Measurements from ENCODE around the gene CIB4.

Gene CIB4

DNA sequence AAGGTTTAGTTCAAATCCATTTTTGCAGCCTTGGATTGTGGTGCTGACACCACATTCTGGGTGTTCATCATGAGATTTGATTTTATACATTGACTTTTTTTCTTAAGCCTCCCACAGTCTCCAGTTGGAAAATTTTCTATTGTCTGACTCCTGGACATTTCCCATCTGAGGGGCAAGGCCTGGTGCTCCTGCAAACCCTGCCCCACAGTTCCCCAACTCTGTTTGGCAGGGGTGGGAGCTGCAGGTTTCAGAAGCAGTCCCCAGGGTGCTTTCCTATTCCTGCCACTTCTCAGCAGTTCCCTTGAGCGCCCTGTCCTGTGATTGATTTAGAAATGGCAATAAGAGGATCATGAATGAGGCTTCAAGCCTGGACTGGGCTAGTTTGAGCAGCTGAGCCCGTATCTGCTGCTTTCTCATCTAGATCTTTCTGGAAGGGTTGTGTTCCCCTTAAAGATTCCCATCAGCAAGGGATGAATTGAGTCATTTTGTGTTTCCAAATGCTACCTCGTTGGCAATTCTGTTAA is 77.0 kb downstream of the CIB4 start:
- DNase-seq: no peak

DNA sequence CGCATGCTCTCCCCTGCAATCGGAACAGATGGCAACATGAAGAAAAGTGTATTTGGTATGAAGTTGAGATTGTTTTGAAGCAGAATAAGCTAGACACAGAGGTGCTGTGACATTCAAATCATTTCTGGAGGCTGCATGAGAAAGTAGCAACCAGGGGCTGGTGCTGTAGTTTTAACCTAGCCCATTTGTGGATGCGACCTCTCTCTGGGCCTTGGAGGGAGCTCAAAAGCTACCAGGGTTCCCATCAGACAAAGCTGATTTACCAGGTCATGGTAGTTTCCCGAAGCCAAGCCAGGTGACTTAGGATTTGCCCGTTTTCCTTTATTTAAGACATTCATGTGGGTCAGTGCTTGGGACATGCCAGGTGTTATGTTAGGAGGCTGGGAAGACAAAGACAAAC is 77.5 kb downstream of the CIB4 start:
- DNase-seq: no peak

DNA sequence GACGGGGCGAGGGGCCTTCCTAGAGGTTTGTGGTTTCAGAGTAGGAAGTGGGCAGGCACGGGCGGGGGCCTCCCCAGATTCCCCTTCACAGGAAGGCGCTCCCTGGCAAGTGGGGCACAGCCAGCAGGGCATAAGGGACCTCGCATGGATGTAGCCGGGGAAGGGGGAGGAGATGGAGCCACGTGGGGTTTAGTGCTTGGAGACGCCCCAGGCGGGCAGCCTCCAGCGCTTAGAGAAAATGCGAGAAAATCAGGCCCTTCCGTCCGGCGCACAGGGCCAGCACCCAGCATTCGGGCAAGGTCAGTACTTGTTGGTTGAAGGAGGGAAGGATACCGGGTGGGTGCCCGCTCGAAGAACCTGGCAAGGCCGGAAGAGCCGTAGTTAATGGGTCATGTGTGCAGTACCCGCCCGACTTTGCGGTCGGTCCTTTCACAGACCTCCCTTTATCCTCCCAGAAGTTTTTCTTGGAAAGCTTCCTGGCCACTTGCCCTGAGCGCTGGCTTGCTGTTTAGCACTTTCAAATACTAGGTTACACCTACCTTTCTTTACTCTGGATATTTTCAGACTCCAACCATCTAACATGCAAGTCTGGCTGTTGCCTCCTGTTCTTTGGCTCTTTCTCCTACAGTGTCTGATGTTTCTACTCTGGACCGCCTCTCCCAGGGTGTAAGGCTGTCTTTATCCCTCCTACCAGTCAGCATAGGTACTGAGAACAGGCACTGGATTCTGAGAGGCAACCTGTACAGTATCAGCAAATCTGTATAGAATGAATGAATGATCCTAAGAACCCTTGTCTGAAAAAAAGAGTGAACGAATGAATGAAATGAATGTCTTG is 78.1 kb downstream of the CIB4 start:
- no peak for DNase-seq

DNA sequence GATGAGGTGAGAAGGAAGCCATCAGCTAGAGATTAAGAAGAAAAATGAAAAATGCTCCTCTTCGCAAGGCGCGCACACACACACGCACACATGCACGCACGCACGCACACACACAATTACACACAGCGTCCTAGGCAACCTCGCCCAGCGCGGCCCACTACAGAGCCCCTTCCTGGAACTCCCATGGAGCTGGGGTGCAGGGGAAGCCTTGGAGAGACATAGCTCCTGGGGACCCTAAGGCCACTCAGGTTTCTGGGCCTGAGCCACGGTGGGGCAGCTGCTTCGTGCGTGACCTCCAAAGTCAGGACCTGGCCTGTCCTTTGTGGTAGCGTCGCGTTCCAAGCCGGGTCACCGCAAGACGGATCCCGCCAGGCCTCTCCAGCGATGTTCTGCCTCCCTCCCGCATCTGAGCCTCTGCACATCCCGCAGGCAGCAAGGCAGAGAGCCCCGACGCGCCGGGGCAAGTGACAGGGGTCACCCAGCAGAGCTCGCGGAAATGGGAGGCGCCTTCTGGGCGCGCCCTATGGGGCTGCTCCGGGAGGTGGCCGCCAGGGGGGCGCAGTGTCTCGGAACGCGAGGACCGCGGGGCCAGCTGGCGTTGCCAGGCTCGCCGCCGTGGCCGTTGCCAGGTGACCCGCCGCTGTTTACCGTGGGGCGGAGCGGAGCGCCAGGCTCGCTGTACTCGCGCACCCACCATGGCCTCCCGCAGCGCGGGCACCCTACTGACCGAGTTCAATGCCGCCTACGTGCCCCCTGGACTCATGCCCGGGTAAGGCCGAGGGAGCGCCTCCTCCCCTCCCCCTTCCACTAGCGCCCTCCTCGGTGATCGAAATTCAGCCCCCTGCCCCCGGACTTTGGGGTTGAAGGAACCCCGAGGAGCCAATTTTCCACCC is 79.0 kb downstream of the CIB4 start:
- no peak for DNase-seq

DNA sequence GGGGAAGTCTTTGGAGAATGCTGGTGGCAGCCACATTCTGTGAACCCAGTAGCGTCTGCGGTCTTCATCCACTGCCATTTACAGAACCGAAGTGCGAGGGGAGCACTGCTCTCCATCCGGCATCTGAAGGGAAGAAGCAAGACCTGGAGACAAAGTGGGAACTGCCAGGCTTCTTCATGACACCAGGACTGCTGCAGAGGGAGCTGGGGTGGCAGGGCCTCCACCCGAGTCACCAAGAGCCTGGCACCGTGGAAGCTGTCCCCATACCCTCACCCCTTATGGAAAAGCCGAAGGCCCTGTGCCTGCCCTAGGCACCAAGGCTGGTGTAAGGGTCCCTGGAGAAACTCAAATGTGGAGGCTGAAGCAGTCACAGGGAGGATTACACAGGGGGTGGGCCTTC is 79.8 kb downstream of the CIB4 start:
- no peak for DNase-seq

DNA sequence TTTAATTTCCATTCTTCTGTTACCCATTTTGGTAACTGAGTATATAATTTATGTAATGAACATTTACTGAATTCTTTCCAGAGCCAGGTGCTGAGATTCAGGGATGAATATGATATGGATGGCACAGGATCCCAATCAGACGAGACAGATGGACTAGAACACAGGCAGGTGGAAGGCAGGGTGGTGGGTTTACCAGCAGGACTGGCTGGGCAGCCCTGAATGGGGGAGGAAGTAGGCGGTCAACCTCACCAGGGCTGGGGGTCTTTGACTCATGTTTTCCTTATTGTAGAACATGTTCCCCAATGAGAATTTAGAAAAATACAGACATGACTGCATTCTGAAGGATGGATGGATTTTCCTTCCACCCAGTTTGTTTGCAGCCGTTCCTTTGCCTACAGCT is 80.3 kb downstream of the CIB4 start:
- no peak for DNase-seq

DNA sequence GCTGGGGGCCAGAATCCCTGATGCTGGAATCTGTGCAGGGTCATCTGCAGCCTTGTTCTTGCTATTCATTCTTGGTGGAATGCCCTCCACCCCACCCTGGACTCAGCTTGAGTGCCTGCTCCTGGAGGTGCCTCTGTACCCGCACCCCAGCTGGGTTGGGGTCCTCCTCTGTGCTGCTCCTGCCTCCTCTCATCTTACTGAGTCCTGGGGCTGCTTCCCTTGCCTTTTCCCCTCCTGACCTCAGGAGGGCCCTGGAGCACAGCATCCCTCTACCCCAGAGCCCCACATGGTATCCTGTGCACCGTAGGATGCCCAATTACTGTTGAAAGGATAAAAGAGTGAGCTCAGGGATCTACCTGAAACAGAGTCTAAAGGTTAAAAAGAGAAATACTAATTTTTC is 81.6 kb downstream of the CIB4 start:
- DNase-seq: no peak

DNA sequence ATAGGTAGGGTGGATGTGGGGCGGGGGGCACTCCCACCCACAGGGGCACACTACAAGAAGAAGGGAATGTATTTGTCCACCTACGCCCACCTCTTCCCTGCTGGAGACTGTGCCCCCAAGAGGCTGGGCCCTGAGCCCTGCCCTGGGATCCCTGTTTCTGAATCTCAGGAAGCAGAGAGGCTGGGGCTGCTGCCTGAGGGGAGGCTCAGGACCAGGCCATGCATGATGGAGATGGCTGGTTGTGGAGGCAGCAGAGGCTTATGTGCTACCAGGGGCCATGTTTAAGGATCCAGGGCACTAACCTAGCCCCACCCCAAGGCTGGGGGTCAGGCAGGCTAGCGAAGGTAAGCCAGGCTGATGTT is 82.1 kb downstream of the CIB4 start:
- no peak for DNase-seq

DNA sequence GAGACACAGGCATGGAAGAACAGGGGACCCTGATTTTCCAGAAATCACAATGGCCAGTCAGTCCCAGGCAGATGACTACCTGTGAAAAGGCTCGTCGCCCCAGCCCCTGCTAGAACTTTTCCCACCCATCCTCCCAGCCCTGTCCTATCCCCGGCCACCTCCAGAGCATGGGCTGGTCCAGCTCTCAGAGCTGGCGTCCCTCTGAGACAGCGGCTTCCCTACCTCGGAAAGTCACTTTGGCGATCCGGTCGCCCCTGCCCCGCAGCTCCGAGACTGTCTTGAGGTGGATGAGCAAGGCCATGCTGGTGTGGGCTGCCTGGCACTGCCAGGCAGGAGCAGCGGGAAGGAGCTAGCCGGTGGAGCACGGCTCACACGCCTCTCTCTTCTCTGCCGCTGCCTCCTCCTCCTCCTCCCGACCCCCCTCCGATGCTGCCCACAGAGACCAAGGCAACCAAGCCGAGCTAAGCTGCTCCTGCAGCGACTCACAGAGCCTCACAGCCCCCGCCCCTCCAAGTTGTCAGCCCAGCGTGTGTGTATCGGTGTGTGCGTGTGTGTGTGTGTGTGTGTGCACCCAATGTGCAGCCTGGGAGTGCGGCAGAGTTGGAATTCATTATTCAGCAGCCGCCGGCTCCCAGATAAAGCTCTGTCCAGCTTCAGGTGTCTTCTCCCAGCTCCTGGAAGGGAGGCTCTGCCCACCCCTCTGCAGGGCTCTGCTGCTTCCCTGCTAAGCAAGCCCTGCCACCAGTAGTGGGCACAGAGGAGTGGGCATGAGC is 82.7 kb downstream of the CIB4 start:
- DNase-seq: no peak

DNA sequence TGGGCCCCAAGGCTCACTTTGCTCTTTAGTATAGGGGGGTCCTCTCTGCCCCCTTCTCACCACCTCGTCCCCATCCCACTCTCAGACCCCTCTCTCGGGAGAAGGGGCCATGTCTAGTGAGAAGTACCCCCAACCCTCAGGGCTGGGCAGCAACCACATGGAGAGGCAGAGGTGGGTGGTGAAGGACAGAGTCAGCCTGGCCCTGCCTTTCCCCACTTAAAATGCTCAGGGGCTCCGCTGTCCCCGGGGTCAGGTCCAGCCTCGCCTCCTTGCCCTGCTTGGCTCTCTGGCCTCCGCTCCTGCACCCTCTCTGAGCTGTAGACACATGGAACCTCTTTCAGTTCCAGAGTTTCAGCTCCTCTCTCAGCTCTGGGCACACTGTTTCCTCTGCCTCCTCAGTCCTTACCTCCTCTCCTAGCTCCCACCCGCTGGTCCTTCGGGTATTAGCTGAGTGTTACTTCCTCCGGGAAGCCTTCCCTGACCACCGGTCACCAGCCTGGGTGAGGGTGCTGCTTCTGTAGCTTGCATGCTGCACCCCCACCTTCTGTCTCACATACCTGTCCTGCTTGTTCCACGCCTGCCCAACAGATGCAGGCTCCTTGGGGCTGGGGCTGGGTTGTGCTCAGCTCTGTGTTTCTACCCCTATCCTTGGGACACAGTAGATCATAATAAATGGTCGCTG is 83.8 kb downstream of the CIB4 start:
- no peak for DNase-seq

DNA sequence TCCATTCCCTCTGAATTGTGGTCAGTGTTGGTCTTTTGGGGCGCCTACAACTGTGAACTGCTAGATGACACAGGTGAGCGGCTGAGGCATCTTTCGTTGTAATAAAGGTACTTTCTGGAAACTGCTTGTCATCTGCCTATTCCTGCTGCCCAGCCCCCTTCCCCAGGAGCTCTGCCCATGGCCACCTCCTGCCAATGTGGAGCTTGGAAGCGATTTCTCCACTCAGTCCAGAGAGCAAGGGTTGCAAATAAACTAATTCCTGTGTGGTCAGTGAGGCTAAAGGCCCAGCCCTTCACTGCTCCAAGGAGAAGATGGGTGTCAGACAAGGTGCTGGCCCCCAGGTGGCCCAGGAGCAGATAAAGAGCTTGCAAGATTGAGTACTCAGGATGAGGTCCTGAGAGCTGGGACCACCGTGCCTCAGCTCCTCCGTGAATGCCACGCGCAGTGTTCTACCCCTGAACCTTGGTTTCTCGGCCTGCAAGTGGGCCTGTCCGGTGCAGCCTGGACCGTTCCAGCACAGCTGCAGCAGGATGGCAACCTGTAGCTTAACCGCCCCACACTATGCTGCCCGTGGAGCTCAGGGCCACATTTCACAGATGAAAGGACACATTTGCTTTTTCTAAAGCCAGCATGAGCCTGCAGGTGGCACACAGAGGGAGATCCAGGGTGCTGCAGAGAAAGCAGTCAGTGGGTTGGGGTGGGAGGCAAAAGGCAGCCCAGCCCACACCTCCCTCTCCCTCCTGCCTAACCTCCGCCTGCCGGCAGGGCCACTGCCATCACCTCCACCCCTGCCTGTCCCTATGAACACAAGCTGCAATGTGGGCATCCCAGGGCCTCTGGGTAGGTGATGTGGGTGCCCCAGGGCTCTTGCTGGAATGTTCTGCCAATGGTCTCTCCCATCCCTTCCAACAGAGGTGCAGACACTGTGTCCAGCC is 84.6 kb downstream of the CIB4 start:
- no peak for DNase-seq

DNA sequence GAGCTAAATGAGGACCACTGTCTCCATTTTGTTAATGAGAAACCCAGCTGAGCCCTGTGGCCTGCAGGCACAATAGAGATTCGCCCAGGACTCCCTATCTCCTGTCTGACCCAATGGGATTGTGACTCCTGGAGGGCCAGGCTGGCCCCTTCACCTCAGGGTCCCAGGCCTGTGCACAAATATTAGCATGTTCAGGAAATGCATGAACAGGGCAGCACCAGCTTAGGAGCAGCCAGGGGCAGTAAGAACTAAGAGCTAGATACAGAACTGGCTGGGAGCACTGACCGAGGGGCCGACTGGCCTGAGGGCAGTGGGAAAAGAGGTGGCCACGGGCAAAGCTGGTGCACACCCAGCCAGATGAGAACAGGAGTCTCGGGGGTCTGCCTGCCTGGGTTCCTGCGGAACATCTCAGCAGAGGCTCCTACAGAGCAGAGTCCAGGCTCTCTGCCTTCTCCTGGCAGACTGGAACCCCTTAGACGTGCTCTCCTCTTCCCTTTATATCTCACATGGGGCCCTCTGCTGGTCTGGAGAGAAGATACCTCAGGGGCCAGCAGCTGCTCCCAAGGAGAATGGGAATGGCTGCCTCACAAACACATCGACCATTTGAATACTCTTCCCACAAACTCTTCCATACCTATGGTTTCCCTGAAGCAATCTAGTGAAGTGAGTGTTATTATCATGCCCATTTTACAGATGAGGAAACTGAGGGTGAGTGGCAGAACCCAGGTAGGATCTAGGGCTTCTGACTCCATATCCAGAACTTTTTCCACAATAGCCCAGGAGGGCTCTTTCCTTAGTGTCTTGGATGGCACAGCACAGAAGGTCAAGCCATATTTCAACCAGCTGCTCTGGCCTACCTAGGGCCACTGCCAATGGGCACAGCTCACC is 85.7 kb downstream of the CIB4 start:
- DNase-seq: no peak

DNA sequence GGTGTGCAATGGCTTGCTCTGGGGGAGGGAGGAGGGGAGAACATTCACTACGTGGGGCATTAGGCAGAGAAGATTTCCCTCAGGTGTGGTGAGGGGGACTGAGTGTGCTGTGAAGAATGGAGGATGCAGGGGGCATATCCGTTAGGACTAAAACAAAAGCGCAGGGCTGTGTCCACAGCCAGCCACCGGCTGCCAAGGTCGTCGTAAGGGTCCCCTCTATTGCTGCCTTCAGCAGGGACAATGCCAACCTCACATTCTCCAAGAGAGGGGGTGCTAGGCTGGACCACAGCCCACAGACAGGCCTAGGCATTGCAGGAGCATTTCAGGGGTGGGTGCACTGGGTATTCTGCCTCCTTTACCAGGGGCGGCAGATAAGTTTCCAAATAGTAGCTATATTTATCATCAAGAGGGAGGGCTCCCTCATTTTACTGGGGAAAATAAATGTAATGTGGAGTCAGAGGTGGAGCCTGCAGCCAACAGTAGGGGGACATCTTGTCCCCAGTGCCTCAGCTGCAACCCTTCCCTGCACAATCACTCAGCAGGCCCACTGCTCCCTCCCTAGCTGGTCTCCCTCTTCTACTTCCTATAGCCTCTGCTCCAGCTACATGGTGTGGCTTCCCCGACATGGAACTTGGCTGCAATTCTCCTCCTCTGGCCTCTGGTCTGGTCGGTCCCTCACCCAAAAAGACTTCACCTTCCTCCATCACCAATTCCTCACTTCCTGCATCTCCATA is 88.4 kb downstream of the CIB4 start:
- DNase-seq: no peak

DNA sequence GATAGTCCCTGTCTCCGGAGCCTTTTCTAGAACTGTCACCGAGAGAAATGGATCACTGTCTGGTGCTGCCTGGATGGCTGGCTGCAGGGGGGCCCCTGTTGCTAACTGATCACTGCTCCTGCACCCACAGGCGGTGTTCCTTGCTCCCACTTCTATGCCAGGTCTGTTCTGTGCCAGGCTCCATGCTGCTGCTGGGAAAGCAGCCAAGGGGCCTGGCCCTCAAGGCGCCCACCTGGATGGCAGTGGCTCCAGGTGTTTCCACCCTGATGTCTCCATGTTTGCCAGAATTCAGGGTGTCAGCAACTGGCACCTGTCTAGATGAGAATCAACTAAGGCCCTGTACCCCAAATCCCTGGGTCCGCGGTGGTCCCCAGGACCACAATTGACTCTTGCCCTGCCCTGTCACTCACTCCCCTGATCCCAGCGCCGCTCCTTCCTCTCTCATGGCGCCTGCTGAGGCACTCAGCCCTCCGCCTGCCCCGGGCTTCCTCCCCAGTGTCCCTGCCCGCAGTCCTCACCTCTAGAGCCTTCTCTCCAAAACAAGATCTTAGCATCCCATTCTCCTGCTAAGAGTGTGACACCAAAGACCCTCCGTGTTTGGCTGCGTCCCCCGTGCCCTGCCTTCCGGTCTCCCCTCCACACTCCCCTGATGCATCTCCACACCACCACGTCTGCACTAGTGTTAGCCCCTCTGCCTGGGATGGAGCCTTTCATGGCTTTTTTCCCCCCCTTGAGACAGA is 90.7 kb downstream of the CIB4 start:
- no peak for DNase-seq

DNA sequence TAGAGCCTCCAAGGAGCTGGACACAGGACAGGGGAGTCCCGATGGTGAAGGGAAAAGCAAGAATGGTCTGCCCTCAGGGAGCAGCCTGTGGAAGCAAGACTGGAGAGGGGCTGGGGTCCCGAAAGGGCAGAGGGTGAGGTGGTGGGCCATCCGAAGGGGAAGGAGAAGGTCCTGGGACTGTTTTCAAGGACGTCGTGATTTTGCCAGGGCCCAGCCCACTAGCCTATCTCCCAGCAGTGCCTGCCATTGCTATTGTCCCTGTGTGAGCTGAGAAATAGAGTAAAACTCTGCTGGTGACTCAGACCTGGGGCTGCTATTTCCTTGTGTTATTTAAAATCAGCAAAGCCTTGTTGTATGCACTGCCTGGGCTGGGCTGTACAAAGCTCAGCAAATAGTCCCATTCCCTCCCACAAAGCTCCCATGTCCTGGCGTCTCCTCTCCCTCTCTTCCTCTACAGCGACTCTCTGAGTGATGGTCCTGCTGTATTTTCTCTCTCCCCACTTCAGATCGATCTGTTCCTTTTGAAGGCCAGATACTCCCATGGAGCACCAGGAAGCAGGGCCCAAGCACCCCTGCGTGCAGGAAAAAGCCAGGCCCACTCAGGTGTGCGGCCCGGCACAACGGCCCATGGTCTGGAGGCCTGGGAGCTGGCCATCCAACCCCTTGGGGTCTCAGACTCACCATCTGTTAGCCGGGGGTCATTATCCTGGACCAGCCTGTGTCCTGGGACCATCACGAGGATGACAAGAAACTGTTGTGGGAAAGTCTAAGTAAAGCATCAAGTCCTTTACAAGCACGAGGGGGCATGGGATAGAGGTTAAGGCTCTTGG is 98.3 kb downstream of the CIB4 start:
- no peak for DNase-seq

DNA sequence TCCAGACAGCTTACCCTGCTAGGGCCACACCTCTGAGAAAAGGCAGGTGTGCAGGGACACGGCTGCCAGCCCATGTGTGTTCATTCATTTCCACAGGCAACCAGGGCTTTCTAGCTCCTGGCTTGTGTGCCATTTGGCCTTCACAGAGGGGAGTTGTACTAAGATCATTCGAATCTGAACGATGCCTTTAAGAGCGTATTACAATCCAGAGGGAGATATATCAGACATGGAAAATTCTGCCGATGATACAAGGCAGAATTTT is 99.0 kb downstream of the CIB4 start:
- DNase-seq: no peak

DNA sequence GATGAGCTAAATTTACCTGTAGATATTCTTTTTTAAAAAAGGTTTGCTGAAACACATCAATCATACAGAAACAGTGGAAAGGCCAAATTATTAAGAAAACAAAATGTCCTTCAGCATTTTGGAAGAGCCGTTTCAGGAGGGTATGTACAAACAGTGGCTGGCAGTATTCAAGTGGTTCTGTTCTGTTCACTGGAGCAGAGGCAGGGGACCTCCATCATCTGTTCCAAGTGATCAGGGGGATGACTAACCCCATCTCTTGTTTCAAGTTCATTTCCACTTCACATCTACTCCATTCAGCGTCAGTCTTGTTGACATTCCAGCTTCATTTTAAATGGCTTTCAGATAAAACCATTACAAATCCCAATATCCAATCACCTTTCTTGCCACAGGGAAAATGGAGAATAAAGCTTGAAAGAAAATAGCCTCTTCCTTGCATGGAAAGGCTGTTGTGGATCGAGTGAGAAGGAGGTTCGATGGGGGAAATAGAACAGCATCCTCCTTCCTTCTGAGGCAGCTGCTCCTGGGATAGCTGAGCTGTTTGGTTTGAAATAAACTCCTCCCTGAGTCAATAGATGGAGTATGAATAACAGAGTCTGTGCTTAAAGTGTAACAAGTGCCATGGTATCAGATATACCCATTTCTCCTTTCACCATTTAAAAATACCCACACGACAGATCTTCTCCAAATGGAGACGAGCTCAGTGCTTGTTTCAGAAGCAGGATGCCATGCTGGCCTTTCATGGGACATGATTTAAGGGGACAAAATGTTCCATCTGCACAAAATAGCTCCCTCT is 99.6 kb downstream of the CIB4 start:
- no peak for DNase-seq
